Mammary epithelial cell (primary cell): ENCODE measurements around the gene GSX1.

Experiments
- CTCF ChIP-seq, 2 donors: IDR thresholded peaks in 1 of 2; conservative IDR thresholded peaks in 1 of 2; 2 replicates each; pipeline ENCODE4 v1.5.1; 2011 to 2012; ENCODE audit warnings: inconsistent platforms in 2 of 2, low read length in 2 of 2, mild to moderate bottlenecking in 2 of 2, control low read depth in 1 of 2, low read depth in 1 of 2; ENCODE audit not compliant: insufficient read depth in 1 of 2; ENCODE audit errors: extremely low read depth in 1 of 2
- EZH2 ChIP-seq: IDR thresholded peaks from 2 replicates; pipeline ENCODE4 v1.6.1; 2012; ENCODE audit warnings: low read length, inconsistent platforms, borderline replicate concordance

DNA sequence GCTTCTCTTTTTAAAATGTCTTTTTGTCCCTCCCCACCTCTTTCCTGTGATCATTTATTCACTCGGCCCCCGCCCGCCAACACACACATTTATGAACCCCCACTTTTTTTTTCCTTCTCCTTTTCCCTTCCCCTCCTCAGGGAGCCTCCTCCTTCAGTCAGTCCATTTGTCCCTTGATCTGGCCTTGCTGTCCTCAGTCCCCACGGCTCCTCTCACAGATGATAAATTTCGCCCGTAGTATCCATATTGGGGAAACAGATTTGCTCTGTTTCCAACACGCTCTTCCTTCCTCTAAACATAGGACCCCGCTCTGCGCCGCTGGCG, 2.0 kb downstream of the GSX1 start:
- no peak for TF ChIP-seq EZH2
- no peak for TF ChIP-seq CTCF (conservative IDR thresholded peaks at IDR 0.05 in 1 of 2, IDR thresholded peaks at IDR 0.05 in 1 of 2; ENCODE audit: extremely low read depth in 1 of 2, insufficient read depth in 1 of 2, low read depth in 1 of 2, low read length in 2 of 2)
